ENCODE measurements around the gene RAB3IL1.
"Not testable (repeated sequence)": the region's sequence is repeated elsewhere in the genome, so short reads cannot be mapped to it uniquely, and the experiment has no call there.

RAB3IL1 gene

DNA sequence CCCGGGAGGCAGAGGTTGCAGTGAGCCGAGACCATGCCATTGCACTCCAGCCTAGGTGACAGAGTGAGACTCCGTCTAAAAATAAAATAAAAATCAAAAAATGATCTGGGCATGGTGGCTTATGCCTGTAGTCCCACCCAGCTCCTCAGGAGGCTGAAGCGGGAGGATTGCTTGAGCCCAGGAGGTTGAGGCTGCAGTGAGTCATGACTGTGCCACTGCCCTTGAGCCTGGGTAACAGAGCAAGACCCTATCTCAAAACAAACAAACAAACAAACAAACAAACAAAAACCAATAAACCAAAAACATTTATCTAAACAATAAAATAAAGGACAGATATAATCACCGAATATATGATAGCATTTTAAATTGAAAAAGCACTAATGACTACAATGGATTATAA lies 36.3 kb upstream of the RAB3IL1 start:
- not testable (repeated sequence) for DNase-seq (ENCODE audit: low read depth)

DNA sequence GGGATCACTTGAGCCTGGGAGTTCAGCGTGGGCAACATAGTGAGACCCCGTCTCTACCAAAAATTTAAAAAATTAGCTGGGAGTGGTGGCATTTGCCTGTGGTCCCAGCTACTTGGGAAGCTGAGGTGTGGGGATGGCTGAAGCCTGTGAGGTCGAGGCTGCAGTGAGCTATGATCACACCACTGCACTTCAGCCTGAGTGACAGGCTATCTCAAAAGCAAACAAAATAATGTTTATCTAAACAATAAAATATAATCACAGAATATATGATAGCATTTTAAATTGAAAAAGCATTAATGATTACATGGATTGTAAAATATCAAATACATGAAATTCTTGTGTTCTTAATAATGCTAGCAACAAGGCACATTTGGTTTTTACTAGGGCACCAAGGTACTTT lies 35.5 kb upstream of the RAB3IL1 start:
- DNase-seq (ENCODE audit: low read depth), result no peak

DNA sequence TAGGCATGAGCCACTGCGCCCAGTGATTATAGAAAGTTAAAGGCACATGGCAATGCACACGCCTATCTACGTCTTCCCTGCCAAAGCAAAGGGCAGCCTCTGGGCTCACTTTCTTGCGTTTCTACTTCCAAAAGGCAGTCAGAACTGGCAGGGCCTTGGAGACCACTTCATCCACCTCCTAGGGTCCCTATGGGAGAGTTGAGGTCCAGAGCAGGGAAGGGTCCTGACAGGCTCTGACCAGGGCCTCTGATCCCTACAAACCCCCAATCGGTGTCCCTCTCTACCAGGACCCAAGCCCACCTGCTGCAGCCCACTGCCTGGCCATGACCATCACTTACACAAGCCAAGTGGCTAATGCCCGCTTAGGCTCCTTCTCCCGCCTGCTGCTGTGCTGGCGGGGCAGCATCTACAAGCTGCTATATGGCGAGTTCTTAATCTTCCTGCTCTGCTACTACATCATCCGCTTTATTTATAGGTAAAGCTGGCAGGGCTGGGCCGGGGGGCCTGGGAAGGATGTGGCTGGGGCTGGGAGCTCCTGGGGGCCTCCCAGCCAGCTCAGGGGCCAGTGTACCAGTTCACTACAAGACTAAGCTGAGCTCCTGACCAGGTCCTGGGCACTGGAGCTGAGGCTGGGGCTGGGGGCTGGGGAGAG lies 34.2 kb upstream of the RAB3IL1 start:
- no peak for DNase-seq (ENCODE audit: low read depth)

DNA sequence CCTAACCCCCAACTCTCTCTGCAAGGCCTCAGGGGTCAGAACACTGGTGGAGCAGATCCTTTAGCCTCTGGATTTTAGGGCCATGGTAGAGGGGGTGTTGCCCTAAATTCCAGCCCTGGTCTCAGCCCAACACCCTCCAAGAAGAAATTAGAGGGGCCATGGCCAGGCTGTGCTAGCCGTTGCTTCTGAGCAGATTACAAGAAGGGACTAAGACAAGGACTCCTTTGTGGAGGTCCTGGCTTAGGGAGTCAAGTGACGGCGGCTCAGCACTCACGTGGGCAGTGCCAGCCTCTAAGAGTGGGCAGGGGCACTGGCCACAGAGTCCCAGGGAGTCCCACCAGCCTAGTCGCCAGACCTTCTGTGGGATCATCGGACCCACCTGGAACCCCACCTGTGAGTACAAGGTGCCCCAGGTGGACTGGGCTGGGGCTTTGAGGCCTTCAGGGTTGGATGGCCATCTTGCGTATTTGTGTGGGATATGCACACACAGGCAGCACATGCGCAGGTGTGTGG lies 32.7 kb upstream of the RAB3IL1 start, which contains the start of gene BEST1:
Gene BEST1, plus strand, starts transcription at position 317 of the 513 bp plus-strand sequence. CDS start 1,456 bp downstream, outside the sequence.
- DNase-seq (ENCODE audit: low read depth), result no peak

DNA sequence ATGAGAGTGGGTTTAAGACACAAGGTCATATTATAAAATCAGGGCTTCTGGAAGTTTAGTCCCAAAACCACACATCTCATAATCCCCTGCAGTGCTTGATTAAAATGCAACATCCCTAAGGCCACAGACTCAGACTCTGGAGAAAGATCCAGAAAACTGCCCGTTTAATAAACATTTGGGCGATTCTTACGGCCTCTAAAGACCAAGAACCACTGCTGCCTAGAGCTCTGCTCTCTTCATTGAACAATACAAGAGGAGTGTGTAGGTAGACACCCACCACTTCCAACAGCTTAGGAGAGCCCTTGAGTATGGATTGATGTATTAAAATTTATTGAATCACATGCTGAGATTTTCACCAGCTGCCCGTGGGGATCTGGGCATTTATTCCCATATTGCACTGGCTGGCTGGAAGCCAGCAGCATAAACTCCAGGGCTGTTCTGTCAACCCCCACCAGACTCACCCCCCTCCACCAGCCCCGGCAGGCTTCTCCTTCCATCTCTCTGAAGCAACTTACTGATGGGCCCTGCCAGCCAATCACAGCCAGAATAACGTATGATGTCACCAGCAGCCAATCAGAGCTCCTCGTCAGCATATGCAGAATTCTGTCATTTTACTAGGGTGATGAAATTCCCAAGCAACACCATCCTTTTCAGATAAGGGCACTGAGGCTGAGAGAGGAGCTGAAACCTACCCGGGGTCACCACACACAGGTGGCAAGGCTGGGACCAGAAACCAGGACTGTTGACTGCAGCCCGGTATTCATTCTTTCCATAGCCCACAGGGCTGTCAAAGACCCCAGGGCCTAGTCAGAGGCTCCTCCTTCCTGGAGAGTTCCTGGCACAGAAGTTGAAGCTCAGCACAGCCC lies 32.0 kb upstream of the RAB3IL1 start:
- DNase-seq (ENCODE audit: low read depth), result peak; percentile 74

DNA sequence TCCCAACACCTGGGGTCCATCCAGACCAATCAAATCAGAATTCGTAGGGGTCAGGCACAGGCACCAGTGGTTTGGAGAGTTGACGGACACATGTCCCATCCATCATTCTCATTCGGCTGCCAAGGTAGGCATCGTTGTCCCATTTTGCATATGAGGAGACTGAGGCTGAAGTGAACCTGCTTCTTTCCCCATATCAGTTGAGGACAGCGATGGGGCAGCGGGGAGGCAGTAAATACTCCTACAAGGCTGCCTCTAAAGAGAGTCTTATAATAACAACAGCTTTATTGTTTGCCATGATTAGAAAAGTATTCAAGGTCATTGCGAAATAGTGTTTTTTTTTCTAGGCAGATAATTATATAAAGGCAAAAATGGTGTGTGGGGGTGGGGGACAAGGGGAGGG lies 31.1 kb upstream of the RAB3IL1 start:
- DNase-seq (ENCODE audit: low read depth), result no peak

DNA sequence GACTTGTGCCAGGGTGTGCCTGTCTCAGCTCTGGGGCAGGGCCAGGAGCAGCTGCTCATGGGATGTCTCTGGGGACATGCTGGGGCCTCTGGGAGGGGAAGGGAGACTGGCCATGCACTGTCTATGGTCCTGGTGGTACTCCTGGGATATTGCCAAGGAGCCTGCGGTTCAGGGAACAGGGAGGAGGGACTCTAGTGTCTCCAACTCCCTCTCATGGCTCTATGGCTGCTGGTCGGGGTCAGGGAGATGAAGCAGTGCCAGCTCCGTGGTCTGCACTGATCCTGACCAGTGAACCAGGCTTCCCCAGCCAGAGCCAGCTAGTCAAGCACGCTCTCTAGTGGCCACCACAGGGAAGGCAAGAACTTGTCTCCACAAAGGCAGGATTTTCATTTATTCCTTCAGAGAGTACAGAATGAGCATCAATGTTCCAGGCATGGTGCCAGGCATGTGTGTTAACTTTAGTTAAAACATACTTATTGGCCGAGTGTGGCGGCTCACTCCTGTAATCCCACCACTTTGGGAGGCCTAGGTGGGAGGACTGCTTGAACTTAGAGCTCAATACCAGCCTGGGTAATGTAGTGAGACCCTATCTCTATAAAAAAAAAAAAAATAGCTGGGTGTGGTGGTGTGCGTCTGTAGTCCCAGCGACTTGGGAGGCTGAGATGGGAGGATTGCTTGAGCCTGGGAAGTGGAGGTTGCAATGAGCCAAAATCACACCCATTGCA lies 30.3 kb upstream of the RAB3IL1 start:
- DNase-seq (ENCODE audit: low read depth), result no peak

DNA sequence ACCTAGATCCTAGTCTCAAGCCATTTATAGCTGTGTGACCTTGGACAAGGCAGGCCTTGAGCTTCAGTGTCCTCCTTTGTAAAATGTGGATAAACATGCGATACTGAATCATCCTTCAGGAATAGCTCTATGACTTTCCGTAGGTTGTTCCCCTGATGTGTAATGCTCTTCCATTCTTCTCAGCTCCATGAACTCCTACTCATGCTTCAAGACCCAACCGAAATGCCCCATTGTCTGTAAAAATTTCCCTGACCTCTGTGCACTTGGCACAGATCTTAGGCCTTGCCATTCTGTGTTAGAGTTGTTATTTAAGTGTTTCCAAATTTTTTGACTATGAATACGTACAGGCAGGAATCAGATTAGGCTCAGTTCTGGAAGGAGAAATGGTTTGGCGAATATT lies 29.5 kb upstream of the RAB3IL1 start:
- no peak for DNase-seq (ENCODE audit: low read depth)

DNA sequence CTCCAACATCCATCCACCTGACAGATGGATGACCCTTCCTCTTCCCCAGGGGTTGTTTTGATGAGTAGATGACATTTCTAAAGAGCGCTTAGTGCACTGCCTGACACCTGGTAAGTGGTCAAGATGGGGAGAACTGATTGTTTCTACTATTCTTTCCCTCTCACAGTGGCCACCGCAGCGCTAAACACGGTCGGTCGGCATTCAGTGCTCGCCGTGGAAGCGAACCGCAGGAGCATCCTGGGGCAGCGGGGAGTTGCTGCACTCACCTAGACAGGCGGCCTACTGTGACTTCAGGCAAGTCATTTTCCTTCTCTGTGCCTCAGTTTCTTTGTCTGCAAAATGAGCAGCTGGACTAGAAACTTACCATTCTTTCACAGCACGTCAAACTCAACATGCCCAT lies 27.8 kb upstream of the RAB3IL1 start:
- no peak for DNase-seq (ENCODE audit: low read depth)

DNA sequence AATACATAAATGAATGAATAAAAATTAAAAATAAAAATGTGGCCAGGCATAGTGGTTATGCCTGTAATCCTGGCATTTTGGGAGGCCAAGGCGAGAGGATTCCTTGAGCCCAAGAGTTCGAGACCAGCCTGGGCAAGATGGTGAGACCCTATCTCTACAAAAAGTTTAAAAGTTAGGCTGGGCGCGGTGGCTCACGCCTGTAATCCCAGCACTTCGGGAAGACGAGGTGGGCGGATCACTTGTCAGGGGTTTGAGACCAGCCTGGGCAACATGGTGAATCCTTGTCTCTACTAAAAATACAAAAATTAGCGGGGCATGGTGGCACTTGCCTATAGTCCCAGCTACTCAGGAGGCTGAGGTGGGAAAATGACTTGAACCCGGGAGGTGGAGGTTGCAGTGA lies 23.1 kb upstream of the RAB3IL1 start:
- DNase-seq (ENCODE audit: low read depth), result no peak

DNA sequence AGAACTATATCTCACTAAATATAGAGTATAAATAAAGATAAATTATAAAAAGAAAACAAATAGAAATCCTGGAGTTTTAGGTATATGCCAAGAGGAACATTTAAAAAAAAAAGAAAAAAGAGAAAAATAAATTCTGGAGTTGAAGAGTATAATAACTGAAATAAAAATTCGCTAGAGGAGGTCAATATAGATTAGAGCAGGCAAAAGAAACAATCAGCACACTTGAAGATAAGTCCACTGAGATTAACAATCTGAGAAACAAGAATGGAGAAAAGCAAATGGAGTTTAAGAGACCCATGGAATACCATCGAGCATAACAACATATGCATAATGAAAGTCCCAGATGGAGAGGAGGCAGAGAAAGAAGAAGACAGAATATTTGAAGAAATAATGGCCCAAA lies 18.5 kb upstream of the RAB3IL1 start:
- no peak for DNase-seq (ENCODE audit: low read depth)

DNA sequence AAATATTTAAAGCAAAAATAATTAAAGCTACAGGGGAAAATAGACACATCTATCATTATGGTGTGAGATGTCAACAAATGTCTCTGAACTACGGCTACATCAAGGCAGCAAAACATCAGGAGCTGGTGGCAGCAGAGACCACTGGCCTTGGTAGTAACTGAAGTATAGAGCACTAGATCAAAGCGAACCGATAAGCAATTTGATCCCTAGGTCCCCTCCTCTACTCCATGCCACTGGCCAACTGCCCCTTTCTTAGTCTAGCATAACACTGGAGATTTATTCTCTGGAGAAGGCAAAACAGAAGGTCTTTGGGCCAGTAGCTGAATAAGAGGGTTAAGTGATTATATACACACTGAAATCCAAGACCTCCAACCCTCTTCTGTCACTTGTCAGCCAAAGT lies 13.6 kb upstream of the RAB3IL1 start:
- DNase-seq (ENCODE audit: low read depth), result no peak

DNA sequence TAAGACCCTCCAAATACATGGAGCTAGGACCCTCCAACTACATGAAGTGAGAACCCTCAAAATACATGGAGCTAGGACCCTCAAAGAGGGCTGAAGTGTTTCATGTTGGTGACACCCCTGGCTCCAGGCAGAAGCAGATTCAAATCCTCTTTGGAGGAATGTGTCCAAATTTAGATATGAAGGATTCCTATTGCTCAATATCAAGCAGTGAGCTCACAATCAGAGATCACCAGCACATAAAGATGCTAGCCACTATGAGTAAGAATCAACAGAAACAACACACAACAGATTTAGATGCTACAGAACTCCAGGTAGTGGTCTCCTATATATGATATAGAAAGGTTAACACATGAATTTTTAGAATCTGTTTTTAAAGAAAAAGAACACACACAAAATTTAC lies 11.2 kb upstream of the RAB3IL1 start:
- no peak for DNase-seq (ENCODE audit: low read depth)

DNA sequence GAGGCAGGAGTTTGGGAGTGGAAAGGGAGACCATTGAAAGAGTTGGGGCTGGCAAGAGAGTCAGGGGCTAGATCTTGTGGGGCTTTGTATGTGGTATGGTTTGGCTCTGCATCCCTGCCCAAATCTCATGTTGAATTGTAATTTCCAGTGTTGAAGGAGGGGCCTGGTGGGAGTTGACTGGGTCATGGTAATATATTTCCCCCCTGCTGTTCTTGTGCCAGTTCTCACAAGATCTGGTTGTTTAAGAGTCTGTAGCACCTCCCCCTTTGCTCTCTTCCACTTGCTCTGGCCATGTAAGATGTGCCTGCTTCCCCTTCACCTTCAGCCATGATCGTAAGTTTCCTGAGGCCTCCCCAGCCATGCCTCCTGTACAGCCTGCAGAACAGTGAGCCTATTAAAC lies 10.1 kb upstream of the RAB3IL1 start:
- no peak for DNase-seq (ENCODE audit: low read depth)

DNA sequence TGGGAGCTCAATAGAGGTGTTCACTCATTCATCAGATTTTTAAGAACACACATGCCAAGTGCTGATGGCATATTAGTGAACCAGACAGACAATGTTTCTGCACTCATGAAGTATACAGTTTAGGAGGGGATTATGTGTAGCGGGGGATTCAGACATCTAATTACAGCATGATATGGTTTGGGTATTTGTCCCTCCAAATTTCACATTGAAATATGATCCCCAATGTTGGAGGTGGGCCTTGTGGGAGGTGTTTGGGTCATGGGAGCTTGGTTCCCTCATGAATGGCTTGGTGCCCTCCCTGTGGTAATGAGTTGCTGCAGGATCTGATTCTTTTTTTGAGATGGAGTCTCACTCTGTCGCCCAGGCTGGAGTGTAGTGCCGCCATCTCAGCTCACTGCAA lies 8.9 kb upstream of the RAB3IL1 start:
- no peak for DNase-seq (ENCODE audit: low read depth)

DNA sequence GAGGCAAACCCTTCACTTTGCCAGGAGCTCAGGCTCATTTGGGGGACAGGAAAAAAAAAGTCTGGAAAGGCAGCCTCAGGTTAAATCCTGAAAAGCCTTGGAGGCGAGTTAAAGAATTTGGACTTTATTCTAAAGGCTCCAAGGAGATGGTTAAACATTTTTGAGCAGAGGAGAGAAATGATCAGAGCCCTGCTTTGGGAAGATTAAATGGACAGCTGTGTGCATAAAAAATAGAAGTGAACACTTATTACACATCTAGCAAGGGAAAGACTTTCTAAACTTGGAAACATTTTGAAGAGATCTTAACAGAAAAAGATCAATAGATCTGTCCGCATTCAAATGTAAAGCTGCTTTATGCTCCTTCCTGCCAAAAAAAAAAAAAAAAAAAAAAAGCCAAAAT lies 8.4 kb upstream of the RAB3IL1 start:
- DNase-seq (ENCODE audit: low read depth), result no peak

DNA sequence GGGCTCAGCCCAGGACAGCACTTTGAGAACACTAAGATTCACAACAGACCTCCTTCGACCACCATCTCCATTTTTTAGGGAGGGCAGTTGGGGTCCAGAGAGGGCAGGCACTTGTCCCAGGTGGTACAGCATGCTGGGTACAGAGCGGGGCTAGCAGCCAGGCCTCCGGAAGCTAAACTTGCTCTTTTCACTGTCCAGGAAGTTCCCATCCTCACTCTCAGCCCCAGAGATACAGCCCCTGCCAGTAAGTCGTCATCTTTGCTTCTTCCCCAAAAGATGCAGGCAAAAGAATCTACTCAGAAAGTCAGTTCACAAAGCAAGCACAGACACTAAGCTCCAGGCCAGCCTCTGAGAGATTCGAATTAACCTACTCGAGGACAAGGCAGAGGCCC lies 6.7 kb upstream of the RAB3IL1 start:
- no peak for DNase-seq (ENCODE audit: low read depth)

DNA sequence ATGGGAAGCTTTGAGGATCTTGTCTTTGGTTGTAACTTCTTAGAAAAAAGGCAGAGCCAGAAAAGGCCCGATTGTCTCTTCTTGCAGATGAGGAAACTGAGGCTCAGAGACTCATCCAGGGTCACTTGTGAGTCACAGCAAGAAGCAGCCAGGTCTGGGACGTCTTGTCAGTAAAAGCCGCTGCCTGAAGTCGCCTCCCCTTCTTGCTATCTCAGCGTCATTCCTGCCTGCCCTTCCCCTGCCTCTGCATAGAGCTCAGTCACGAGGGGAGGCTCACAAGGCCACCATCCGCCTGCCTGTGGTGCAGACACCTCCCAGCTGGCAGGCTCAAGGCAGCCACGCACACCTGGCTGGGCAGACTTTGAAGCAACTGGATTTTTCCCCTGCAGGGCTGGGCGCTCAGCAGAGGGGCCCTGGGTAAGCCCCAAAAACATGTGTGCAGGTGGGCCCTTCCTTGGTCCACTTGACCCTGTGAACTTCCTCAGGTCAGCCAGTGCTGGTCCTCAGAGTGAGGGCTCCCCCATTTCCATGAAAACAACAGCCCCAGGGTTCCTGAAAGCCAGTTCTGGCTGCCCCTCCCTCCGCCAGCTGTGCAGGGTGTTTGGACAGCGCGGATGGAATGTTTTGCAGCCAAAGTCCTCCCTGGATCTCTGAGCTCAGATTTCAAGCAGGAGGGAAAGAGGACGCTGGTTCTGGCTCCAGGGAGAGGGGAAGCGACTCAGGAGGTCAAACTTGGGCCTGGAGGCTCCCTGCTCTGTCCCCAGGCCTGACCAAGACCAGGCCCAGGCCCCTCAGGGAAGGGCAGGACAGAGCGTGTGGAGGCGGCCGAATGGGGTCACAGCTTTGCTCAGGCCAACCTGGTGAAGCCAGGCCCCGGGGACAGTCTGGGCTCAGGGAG lies 6.0 kb upstream of the RAB3IL1 start:
- DNase-seq (ENCODE audit: low read depth), result no peak

DNA sequence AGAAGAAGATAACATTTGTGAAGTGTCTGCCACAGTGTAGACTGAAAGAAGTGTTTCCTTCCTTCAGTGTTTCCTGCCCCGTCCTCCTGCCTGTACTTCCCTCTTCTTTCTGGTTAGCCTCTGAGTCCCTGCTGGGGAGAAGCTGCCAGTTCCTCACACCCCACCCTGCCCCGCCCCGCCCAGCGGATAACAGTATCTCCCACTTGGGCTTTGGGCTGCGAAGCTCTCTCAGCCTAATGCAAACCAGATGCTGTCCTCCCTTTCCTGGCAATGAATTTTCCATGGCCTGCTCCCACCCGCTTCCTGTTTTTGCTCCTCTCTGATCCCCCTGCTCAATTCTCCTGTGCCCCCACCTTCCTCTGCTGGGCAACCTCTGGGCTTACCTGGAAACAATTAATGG lies 5.2 kb upstream of the RAB3IL1 start:
- DNase-seq (ENCODE audit: low read depth), result peak; percentile 11

DNA sequence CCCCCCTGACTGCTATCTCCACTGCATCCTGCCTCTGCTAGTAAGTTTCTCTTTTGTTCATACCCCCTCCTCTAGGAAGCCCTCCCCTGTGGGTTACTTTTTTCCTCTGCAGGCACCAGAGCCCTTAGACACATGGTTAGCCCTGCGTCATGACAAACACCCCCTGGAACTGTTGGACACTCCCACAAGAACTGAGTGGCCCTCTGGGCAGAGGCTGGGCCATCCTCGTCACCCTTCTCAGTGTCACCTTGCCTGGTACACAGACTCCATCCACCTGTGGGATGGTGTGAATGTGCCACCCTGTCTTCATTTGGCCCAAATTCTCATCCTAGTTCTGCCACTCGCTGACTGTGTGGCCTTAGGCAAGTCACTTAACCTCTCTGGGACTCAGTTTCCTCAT lies 4.1 kb upstream of the RAB3IL1 start:
- DNase-seq (ENCODE audit: low read depth), result no peak

DNA sequence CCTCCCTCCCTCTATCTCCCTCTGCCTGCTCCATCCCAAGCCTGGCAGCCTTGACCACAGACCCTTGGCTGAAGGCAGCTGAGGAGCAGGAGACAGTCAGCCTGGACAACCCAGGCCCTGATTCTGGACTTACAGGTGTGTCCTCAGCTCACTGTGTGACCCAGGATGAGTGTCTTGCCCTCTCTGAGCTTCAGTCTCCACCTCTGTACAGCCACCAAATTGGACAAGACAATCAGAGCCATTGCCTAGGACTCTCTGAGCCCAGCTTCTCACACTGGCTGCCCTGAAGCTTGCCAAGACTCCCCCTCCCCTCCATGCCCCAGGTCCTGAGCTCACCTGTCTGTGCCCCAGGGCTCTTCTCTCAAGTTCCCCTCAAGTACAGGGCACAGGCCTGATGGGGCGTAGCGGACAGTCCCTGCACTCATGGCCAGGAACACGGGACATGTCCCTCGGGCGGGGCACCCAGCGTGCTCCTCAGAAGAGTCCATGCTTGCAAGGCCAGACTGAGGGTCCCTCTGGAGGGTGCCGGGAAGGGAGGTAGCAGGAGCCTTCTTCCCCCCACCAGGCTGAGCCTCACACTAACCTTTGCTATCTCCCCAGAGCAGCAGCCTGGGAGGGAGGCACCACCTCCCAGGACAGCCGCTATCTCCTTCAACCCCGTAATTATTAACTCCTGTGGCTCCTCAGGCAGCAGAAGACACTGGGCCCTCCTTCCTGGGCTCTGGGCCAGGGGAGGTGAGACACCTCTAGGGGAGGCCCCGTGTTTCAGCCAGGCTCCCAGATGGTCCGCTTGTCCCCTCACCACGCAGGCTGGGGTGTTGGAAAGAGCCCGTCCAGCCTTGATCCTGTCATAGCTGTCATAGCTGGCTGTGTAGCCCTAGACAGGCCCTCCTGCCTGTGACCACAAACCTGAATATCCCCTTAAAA lies 2.6 kb upstream of the RAB3IL1 start:
- DNase-seq (ENCODE audit: low read depth), result no peak
